Mucosa of descending colon (tissue), 3 donors: ENCODE data around the gene ARHGEF11. TPM values are rescaled to one million over a fixed set of nuclear protein-coding genes. Genes with fewer than 3 reads are reported as not detected.

Experiments
- ATAC-seq: fragments of 200-7000 bp; cut with Tn5 transposase; one replicate; pipeline ENCODE4 v1.9.1; 2020; ENCODE audit warnings: mild to moderate bottlenecking, moderate library complexity
- DNase-seq, 3 donors: peaks; one replicate each; pipeline ENCODE4 v3.0.0-alpha.2; 2020
- H3K36me3 ChIP-seq: fragments of 200-600 bp; one replicate; pipeline ENCODE4 v1.8.0; 2021; ENCODE audit warnings: low read depth, mild to moderate bottlenecking
- H3K4me1 ChIP-seq: fragments of 200-600 bp; one replicate; pipeline ENCODE4 v1.8.0; 2021; ENCODE audit warnings: low read depth, mild to moderate bottlenecking
- H3K4me3 ChIP-seq: fragments of 200-600 bp; one replicate; pipeline ENCODE4 v1.8.0; 2021; ENCODE audit warnings: mild to moderate bottlenecking
- H3K9me3 ChIP-seq: fragments of 200-600 bp; one replicate; pipeline ENCODE4 v1.8.0; 2021; ENCODE audit warnings: mild to moderate bottlenecking
- CTCF ChIP-seq: fragments of 200-600 bp; IDR thresholded peaks from one replicate; pipeline ENCODE4 v1.8.0; 2022; ENCODE audit warnings: antibody characterized with exemption, mild to moderate bottlenecking
- intact Hi-C, 2 donors: fragments of 100-400 bp; cut with DNase I in 1 of 2; cut with micrococcal nuclease in 1 of 2; formaldehyde crosslinking; loops; one replicate each; pipeline versions ENCODE4 v1.11.0 to v1.11.1; 2022; cut with DNase I, micrococcal nuclease
- total RNA-seq, 3 donors: library from RNA; stranded (reverse); fragmentation: NEBNext Ultra II Directional in 2 of 3; extraction: Animal tissue kit (Norgen Biotek cat#: 25700) in 2 of 3; gene quantifications; one replicate each; pipeline versions ENCODE4 v1.2.1 to v1.2.4, GENCODE V29; 2021 to 2023
- donor health status: DM: no; HTN: no; CAD: no; lungs with moderate emphysema.
- donor health status: DM: no; HTN: no; CAD: no.
- donor health status: DM: no; HTN: yes; CAD: no.

The ARHGEF11 gene
- total RNA-seq, 3 donors from 2014 or later, result 47.7 to 75.1 (median 60.0) TPM

GRCh38 chr1:157005965-157006364 lies 39.6 kb downstream of the ARHGEF11 start:
- Histone ChIP-seq H3K4me1 (no peaks in the 10 kb centered on the region), H3K4me3 (no peak overlapping the region), H3K9me3 (no peaks in the 10 kb centered on the region), H3K36me3 (no peaks in the 10 kb centered on the region)
- no peak for ATAC-seq
- no peak for TF ChIP-seq CTCF
- intact Hi-C loops, result no loop called here
- no peak for DNase-seq

GRCh38 chr1:157004806-157005205 lies 40.7 kb downstream of the ARHGEF11 start:
- intact Hi-C loops, result no loop called here
- Histone ChIP-seq H3K36me3 (no peaks in the 10 kb centered on the region), H3K4me1 (peaks cover under 1% of the 10 kb centered on the region), H3K4me3 (no peak overlapping the region), H3K9me3 (no peaks in the 10 kb centered on the region)
- TF ChIP-seq CTCF, result no peak
- ATAC-seq, result no peak
- DNase-seq, result no peak

- H3K4me1 ChIP-seq, result peaks cover 3% of the 10 kb centered on the region
- ATAC-seq (no peak), DNase-seq (no peak)
- intact Hi-C loops, result no loop called here
- TF ChIP-seq CTCF, result no peak
- H3K4me3 ChIP-seq, result no peak overlapping the region
- no peaks in the 10 kb centered on the region for H3K36me3 ChIP-seq
- H3K9me3 ChIP-seq, result no peaks in the 10 kb centered on the region
Observed at GRCh38 chr1:157004327-157004726, 41.2 kb downstream of the ARHGEF11 start.

- no peak for TF ChIP-seq CTCF
- DNase-seq (no peak), ATAC-seq (no peak)
- Histone ChIP-seq H3K36me3 (no peaks in the 10 kb centered on the region), H3K4me3 (no peak overlapping the region), H3K4me1 (peaks cover 3% of the 10 kb centered on the region), H3K9me3 (no peaks in the 10 kb centered on the region)
- intact Hi-C loops, result no loop called here
Observed at GRCh38 chr1:157001304-157001703, 44.2 kb downstream of the ARHGEF11 start.

- H3K36me3 ChIP-seq, result no peaks in the 10 kb centered on the region
- intact Hi-C loops, result no loop called here
- no peak for DNase-seq
- no peak overlapping the region for H3K4me3 ChIP-seq
- ATAC-seq, result no peak
- TF ChIP-seq CTCF, result no peak
- no peaks in the 10 kb centered on the region for H3K9me3 ChIP-seq
- H3K4me1 ChIP-seq, result peaks cover 8% of the 10 kb centered on the region
Observed at GRCh38 chr1:157000686-157001085, 44.9 kb downstream of the ARHGEF11 start.
